GM23248 (cell line): ENCODE results near the gene OSER1.

Experiments used
- EZH2 ChIP-seq: fragments of 200-600 bp; sonication (generic); IDR thresholded peaks from 2 replicates; pipeline ENCODE4 v1.6.1; 2018; ENCODE audit warnings: antibody characterized with exemption, mild to moderate bottlenecking; ENCODE audit not compliant: insufficient read depth, poor library complexity, severe bottlenecking
- EZH2phosphoT487 ChIP-seq: fragments of 200-600 bp; sonication (generic); IDR thresholded peaks from 2 replicates; pipeline ENCODE4 v1.6.1; 2018; ENCODE audit warnings: antibody characterized with exemption, moderate library complexity, mild to moderate bottlenecking, low read depth; ENCODE audit not compliant: insufficient read depth

GRCh38 chr20:44207126-44207723 is 3.3 kb downstream of the OSER1 start:
- TF ChIP-seq EZH2 (no peak), EZH2phosphoT487 (no peak)
